HL-60 (cell line): ENCODE data around the gene SLC22A7.
"Not testable (repeated sequence)": the region's sequence is repeated elsewhere in the genome, so short reads cannot be mapped to it uniquely, and the experiment has no call there.

Source experiments
- DNase-seq, 2 experiments: peaks; one replicate each; pipeline ENCODE4 v3.0.0-alpha.2; 2010 to 2020; ENCODE audit warnings: low read depth in 1 of 2, low spot score in 1 of 2
- H3K27ac ChIP-seq: fragments of 250-450 bp; sonication (Bioruptor Pico); replicated peaks from 2 replicates; pipeline ENCODE4 v1.5.1; 2020; ENCODE audit warnings: mild to moderate bottlenecking, moderate library complexity
- H3K27me3 ChIP-seq: fragments of 250-450 bp; sonication (Bioruptor Pico); 2 replicates; pipeline ENCODE4 v1.5.1; 2021; ENCODE audit warnings: mild to moderate bottlenecking, moderate library complexity; ENCODE audit not compliant: insufficient read depth, poor library complexity, severe bottlenecking
- H3K4me3 ChIP-seq: replicated peaks from 2 replicates; pipeline ENCODE4 v1.5.1; 2011; ENCODE audit warnings: mild to moderate bottlenecking, control low read depth, low read length; ENCODE audit not compliant: insufficient read depth
- CTCF ChIP-seq: IDR thresholded peaks from one replicate; pipeline ENCODE4 v1.5.1; 2011; ENCODE audit warnings: low read length, control low read depth, inconsistent platforms; ENCODE audit not compliant: insufficient read depth
- GABPA ChIP-seq: IDR thresholded peaks from 2 replicates; pipeline ENCODE4 v1.6.1; 2012; ENCODE audit warnings: low read depth
- POLR2AphosphoS5 ChIP-seq: IDR thresholded peaks from 2 replicates; pipeline ENCODE4 v1.6.1; 2012; ENCODE audit warnings: low read depth
- REST ChIP-seq: IDR thresholded peaks from 2 replicates; pipeline ENCODE4 v1.6.1; 2012; ENCODE audit warnings: low read depth; ENCODE audit not compliant: insufficient replicate concordance
- SPI1 ChIP-seq: IDR thresholded peaks from 2 replicates; pipeline ENCODE4 v1.6.1; 2012; ENCODE audit warnings: low read depth, mild to moderate bottlenecking, borderline replicate concordance

The SLC22A7 gene

GRCh38 chr6:43347444-43347843 is 49.4 kb downstream of the SLC22A7 start:
- TF ChIP-seq CTCF (no peak), GABPA (no peak), REST (no peak), POLR2AphosphoS5 (no peak), SPI1 (no peak)
- Histone ChIP-seq H3K4me3 (no peak overlapping the region), H3K27ac (no peak overlapping the region), H3K27me3 (no peaks in the 10 kb centered on the region)
- DNase-seq: no peak

- not testable (repeated sequence) for H3K27ac ChIP-seq, DNase-seq, H3K27me3 ChIP-seq, H3K4me3 ChIP-seq
Observed at GRCh38 chr6:43351951-43352350, 53.9 kb downstream of the SLC22A7 start.
